ENCODE measurements around the gene CGB5.
"Not testable (repeated sequence)": the region's sequence is repeated elsewhere in the genome, so short reads cannot be mapped to it uniquely, and the experiment has no call there.

CGB5 gene

GRCh38 chr19:49043548-49043947 is at the start of gene CGB5:
CGB5 (plus strand) TSS chr19:49043848; CDS start chr19:49044210, 362 bp downstream.
- DNase-seq (ENCODE audit: low spot score) = not testable (repeated sequence)

GRCh38 chr19:48994035-48994386 is 49.6 kb upstream of the CGB5 start:
- DNase-seq (ENCODE audit: low spot score) = no peak

- peak; percentile 60 for DNase-seq (ENCODE audit: low spot score)
Observed at GRCh38 chr19:48997972-48998371, 45.7 kb upstream of the CGB5 start.

- peak; percentile 73 for DNase-seq (ENCODE audit: low spot score)
Observed at GRCh38 chr19:48999481-49000325, 43.9 kb upstream of the CGB5 start.

GRCh38 chr19:49004133-49004532 is 39.5 kb upstream of the CGB5 start:
- DNase-seq (ENCODE audit: low spot score) = no peak

- DNase-seq (ENCODE audit: low spot score) = no peak
Observed at GRCh38 chr19:49004964-49005614, 38.6 kb upstream of the CGB5 start.

- DNase-seq (ENCODE audit: low spot score) = no peak
Observed at GRCh38 chr19:49006905-49007304, 36.7 kb upstream of the CGB5 start.

- DNase-seq (ENCODE audit: low spot score) = no peak
Observed at GRCh38 chr19:49009828-49010227, 33.8 kb upstream of the CGB5 start.

- DNase-seq (ENCODE audit: low spot score) = no peak
Observed at GRCh38 chr19:49010453-49010852, 33.2 kb upstream of the CGB5 start.

- no peak for DNase-seq (ENCODE audit: low spot score)
Observed at GRCh38 chr19:49011194-49011593, 32.5 kb upstream of the CGB5 start.

- DNase-seq (ENCODE audit: low spot score) = no peak
Observed at GRCh38 chr19:49014123-49014869, 29.4 kb upstream of the CGB5 start.

- no peak for DNase-seq (ENCODE audit: low spot score)
Observed at GRCh38 chr19:49014870-49015255, 28.8 kb upstream of the CGB5 start.

GRCh38 chr19:49016067-49016839 is 27.4 kb upstream of the CGB5 start:
- no peak for DNase-seq (ENCODE audit: low spot score)

- DNase-seq (ENCODE audit: low spot score) = no peak
Observed at GRCh38 chr19:49017041-49017665, 26.5 kb upstream of the CGB5 start, which contains the start of gene LHB. LHB (minus strand) TSS chr19:49017091; CDS start chr19:49017081, 10 bp downstream.

GRCh38 chr19:49017666-49018351 is 25.8 kb upstream of the CGB5 start:
- DNase-seq (ENCODE audit: low spot score) = peak; percentile 59

- peak; percentile 25 for DNase-seq (ENCODE audit: low spot score)
Observed at GRCh38 chr19:49018388-49019241, 25.0 kb upstream of the CGB5 start.

GRCh38 chr19:49019242-49019932 is 24.3 kb upstream of the CGB5 start:
- DNase-seq (ENCODE audit: low spot score) = peak; percentile 53

- DNase-seq (ENCODE audit: low spot score) = no peak
Observed at GRCh38 chr19:49020342-49020741, 23.3 kb upstream of the CGB5 start.

Data from activated CD4-positive, alpha-beta T cell treated with anti-CD3 and anti-CD28 coated beads, Interleukin-2, Interleukin-4, amounts not matched to agents 100 ng/mL and 50 ng/mL, durations not matched to agents 16 hours and 8 hours (primary cell).